ENCODE results near the gene HNRNPK. TPM values are rescaled to one million over a fixed set of nuclear protein-coding genes. Genes with fewer than 3 reads are reported as not detected.

The HNRNPK gene
- total RNA-seq, 1 experiment from 2014 or later, result 723 TPM

- TF ChIP-seq, protein P1, sequence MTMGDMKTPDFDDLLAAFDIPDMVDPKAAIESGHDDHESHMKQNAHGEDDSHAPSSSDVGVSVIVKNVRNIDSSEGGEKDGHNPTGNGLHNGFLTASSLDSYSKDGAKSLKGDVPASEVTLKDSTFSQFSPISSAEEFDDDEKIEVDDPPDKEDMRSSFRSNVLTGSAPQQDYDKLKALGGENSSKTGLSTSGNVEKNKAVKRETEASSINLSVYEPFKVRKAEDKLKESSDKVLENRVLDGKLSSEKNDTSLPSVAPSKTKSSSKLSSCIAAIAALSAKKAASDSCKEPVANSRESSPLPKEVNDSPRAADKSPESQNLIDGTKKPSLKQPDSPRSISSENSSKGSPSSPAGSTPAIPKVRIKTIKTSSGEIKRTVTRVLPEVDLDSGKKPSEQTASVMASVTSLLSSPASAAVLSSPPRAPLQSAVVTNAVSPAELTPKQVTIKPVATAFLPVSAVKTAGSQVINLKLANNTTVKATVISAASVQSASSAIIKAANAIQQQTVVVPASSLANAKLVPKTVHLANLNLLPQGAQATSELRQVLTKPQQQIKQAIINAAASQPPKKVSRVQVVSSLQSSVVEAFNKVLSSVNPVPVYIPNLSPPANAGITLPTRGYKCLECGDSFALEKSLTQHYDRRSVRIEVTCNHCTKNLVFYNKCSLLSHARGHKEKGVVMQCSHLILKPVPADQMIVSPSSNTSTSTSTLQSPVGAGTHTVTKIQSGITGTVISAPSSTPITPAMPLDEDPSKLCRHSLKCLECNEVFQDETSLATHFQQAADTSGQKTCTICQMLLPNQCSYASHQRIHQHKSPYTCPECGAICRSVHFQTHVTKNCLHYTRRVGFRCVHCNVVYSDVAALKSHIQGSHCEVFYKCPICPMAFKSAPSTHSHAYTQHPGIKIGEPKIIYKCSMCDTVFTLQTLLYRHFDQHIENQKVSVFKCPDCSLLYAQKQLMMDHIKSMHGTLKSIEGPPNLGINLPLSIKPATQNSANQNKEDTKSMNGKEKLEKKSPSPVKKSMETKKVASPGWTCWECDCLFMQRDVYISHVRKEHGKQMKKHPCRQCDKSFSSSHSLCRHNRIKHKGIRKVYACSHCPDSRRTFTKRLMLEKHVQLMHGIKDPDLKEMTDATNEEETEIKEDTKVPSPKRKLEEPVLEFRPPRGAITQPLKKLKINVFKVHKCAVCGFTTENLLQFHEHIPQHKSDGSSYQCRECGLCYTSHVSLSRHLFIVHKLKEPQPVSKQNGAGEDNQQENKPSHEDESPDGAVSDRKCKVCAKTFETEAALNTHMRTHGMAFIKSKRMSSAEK (CRISPR knock-in tag; IDR thresholded peaks at IDR 0.05; ENCODE audit: borderline replicate concordance), result 0 out of 2 replicates have a peak, but pooled peaks have one; percentile 70
- TF ChIP-seq HMGA2 (CRISPR knock-in tag; IDR thresholded peaks at IDR 0.05), result no peak
- TF ChIP-seq, protein P2, sequence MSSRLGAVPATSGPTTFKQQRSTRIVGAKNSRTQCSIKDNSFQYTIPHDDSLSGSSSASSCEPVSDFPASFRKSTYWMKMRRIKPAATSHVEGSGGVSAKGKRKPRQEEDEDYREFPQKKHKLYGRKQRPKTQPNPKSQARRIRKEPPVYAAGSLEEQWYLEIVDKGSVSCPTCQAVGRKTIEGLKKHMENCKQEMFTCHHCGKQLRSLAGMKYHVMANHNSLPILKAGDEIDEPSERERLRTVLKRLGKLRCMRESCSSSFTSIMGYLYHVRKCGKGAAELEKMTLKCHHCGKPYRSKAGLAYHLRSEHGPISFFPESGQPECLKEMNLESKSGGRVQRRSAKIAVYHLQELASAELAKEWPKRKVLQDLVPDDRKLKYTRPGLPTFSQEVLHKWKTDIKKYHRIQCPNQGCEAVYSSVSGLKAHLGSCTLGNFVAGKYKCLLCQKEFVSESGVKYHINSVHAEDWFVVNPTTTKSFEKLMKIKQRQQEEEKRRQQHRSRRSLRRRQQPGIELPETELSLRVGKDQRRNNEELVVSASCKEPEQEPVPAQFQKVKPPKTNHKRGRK (CRISPR knock-in tag; IDR thresholded peaks at IDR 0.05; ENCODE audit: borderline replicate concordance), result 0 out of 2 replicates have a peak, but pooled peaks have one; percentile 76
- peak; percentile 86; the same call in 1 of the 2 replicates for TF ChIP-seq SMAD3 (CRISPR knock-in tag; IDR thresholded peaks at IDR 0.05; ENCODE audit: borderline replicate concordance)
- TF ChIP-seq, protein P3, sequence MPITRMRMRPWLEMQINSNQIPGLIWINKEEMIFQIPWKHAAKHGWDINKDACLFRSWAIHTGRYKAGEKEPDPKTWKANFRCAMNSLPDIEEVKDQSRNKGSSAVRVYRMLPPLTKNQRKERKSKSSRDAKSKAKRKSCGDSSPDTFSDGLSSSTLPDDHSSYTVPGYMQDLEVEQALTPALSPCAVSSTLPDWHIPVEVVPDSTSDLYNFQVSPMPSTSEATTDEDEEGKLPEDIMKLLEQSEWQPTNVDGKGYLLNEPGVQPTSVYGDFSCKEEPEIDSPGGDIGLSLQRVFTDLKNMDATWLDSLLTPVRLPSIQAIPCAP (CRISPR knock-in tag; IDR thresholded peaks at IDR 0.05), result no peak
- no peak for TF ChIP-seq JUN (CRISPR knock-in tag; IDR thresholded peaks at IDR 0.05)
- TF ChIP-seq FOXJ3 (CRISPR knock-in tag; IDR thresholded peaks at IDR 0.05; ENCODE audit: borderline replicate concordance), result no peak
- 0 out of 2 replicates have a peak, but pooled peaks have one; percentile 2 for TF ChIP-seq AR (CRISPR knock-in tag; IDR thresholded peaks at IDR 0.05)
- peak; percentile 58; the same call in 1 of the 2 replicates for TF ChIP-seq FOXK1 (CRISPR knock-in tag; IDR thresholded peaks at IDR 0.05)
- TF ChIP-seq FOXP4 (CRISPR knock-in tag; IDR thresholded peaks at IDR 0.05), result peak; percentile 54; the same call in 1 of the 2 replicates
- no peak for TF ChIP-seq ATF1 (CRISPR knock-in tag; IDR thresholded peaks at IDR 0.05)
- no peak for TF ChIP-seq SOX15 (CRISPR knock-in tag; IDR thresholded peaks at IDR 0.05)
- TF ChIP-seq ZNF423 (CRISPR knock-in tag; IDR thresholded peaks at IDR 0.05), result no peak
- TF ChIP-seq, protein P4, sequence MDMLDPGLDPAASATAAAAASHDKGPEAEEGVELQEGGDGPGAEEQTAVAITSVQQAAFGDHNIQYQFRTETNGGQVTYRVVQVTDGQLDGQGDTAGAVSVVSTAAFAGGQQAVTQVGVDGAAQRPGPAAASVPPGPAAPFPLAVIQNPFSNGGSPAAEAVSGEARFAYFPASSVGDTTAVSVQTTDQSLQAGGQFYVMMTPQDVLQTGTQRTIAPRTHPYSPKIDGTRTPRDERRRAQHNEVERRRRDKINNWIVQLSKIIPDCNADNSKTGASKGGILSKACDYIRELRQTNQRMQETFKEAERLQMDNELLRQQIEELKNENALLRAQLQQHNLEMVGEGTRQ (CRISPR knock-in tag; IDR thresholded peaks at IDR 0.05), result no peak
- TF ChIP-seq SMAD4 (CRISPR knock-in tag; IDR thresholded peaks at IDR 0.05), result no peak
- peak; percentile 76; the same call in 1 of the 2 replicates for TF ChIP-seq ZBTB21 (CRISPR knock-in tag; IDR thresholded peaks at IDR 0.05; ENCODE audit: borderline replicate concordance)
- TF ChIP-seq CREM (CRISPR knock-in tag; IDR thresholded peaks at IDR 0.05), result peak; percentile 44; the same call in 1 of the 2 replicates
- 0 out of 2 replicates have a peak, but pooled peaks have one; percentile 44 for TF ChIP-seq TEAD1 (CRISPR knock-in tag; IDR thresholded peaks at IDR 0.05)
- TF ChIP-seq MXD4 (CRISPR knock-in tag; IDR thresholded peaks at IDR 0.05; ENCODE audit: borderline replicate concordance), result no peak
- no peak for TF ChIP-seq STAT6 (CRISPR knock-in tag; conservative IDR thresholded peaks at IDR 0.05; ENCODE audit: low read depth)
- peak; percentile 88; the same call in 1 of the 2 replicates for TF ChIP-seq NFATC4 (CRISPR knock-in tag; IDR thresholded peaks at IDR 0.05)
- TF ChIP-seq RELA (CRISPR knock-in tag; IDR thresholded peaks at IDR 0.05; ENCODE audit: borderline replicate concordance), result peak; percentile 28; the same call in 1 of the 2 replicates
- 0 out of 2 replicates have a peak, but pooled peaks have one; percentile 16 for TF ChIP-seq ZNF317 (CRISPR knock-in tag; IDR thresholded peaks at IDR 0.05; ENCODE audit: borderline replicate concordance, low read depth)
Observed at GRCh38 chr9:83920927-83921707, 58.9 kb downstream of the HNRNPK start, which contains the start of gene KIF27 (continued).
